A673 (cell line): ENCODE data around the gene USF2. TPM values are rescaled to one million over a fixed set of nuclear protein-coding genes. Genes with fewer than 3 reads are reported as not detected.

Source experiments
- BruUV-seq: library from RNA; stranded (reverse); fragments of 400-500 nt; replicated peaks from 2 replicates; lab custom pipeline; 2021; lab: Mats Ljungman, UMichigan
- CTCF ChIA-PET: fragments of 300-600 bp; sonication (Branson Sonifier 250); formaldehyde crosslinking; loops from one replicate; lab custom pipeline; 2022; ENCODE audit warnings: antibody characterized with exemption; lab: Charles Lee
- POLR2A ChIA-PET: fragments of 300-600 bp; sonication (Branson Sonifier 250); formaldehyde crosslinking; loops from one replicate; lab custom pipeline; 2022; ENCODE audit warnings: antibody characterized with exemption; ENCODE audit not compliant: low non-redundant PET; lab: Charles Lee
- DNase-seq: peaks from one replicate; pipeline ENCODE4 v3.0.0-alpha.2; 2015; ENCODE audit warnings: low spot score
- H3K27ac ChIP-seq: fragments of 200-600 bp; sonication (generic); 2 replicates; pipeline ENCODE4 v1.5.1; 2016; ENCODE audit warnings: mixed run types, low read depth, mild to moderate bottlenecking, mixed read lengths, antibody characterized with exemption, low read length; ENCODE audit not compliant: poor library complexity, severe bottlenecking
- H3K27me3 ChIP-seq: fragments of 200-600 bp; sonication (generic); replicated peaks from 2 replicates; pipeline ENCODE4 v1.6.1; 2017; ENCODE audit warnings: mixed run types, low read depth, mild to moderate bottlenecking, mixed read lengths, antibody characterized with exemption, low read length; ENCODE audit not compliant: insufficient read depth, poor library complexity
- H3K36me3 ChIP-seq: fragments of 200-600 bp; sonication (generic); 2 replicates; pipeline ENCODE4 v1.6.1; 2016; ENCODE audit warnings: mixed run types, mild to moderate bottlenecking, mixed read lengths, antibody characterized with exemption, low read length; ENCODE audit not compliant: insufficient read depth, poor library complexity, severe bottlenecking
- H3K4me1 ChIP-seq: fragments of 200-600 bp; sonication (generic); 2 replicates; pipeline ENCODE4 v1.6.1; 2017; ENCODE audit warnings: mixed run types, mild to moderate bottlenecking, mixed read lengths, antibody characterized with exemption, low read length; ENCODE audit not compliant: insufficient read depth, poor library complexity, severe bottlenecking
- H3K4me3 ChIP-seq: fragments of 200-600 bp; sonication (generic); 2 replicates; pipeline ENCODE4 v1.5.1; 2016; ENCODE audit warnings: low read depth, mixed run types, mild to moderate bottlenecking, mixed read lengths, low read length; ENCODE audit not compliant: poor library complexity, severe bottlenecking
- H3K9me3 ChIP-seq: fragments of 200-600 bp; sonication (generic); 2 replicates; pipeline ENCODE4 v1.6.1; 2016; ENCODE audit warnings: mixed run types, low read depth, mild to moderate bottlenecking, mixed read lengths, antibody characterized with exemption, low read length; ENCODE audit not compliant: poor library complexity, severe bottlenecking
- EZH2 ChIP-seq: fragments of 200-600 bp; sonication (generic); IDR thresholded peaks from 2 replicates; pipeline ENCODE4 v1.6.1; 2017; ENCODE audit warnings: borderline replicate concordance, low read depth, mild to moderate bottlenecking, mixed read lengths, antibody characterized with exemption, low read length; ENCODE audit not compliant: poor library complexity, severe bottlenecking
- intact Hi-C: fragments of 100-400 bp; cut with micrococcal nuclease; formaldehyde crosslinking; loops from one replicate; pipeline ENCODE4 v1.10.0; 2022; ENCODE audit not compliant: unreplicated experiment
- total RNA-seq: library from RNA; stranded (reverse); gene quantifications from 2 replicates; pipeline ENCODE4 v1.2.3, GENCODE V29; 2021
- TF ChIP-seq, protein P1 (sequence below): fragments of 300-800, 200-600 bp; sonication (generic); conservative IDR thresholded peaks from 2 replicates; pipeline ENCODE4 v1.5.1; 2017; ENCODE audit warnings: low read depth, mild to moderate bottlenecking, antibody characterized with exemption, low read length, moderate library complexity, mixed read lengths

USF2 gene
- total RNA-seq, 1 experiment from 2014 or later: 82.0 TPM

DNA sequence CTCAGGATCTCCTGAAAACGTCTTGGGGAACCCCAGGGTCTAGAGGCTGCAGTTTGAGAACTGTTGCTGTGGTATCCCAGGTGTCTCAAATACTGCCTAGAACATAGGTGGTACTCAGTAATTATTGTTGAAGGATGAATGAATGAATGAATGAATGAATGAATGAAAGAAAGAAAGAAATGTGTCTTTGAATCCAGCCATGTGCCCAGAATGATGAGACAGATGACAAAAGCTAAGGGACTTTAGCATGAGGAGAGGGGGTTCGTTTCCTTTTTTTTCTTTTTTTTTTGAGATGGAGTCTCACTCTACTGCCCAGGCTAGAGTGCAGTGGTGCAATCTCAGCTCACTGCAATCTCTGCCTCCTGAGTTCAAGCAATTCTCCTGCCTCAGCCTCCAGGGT, 12.2 kb upstream of the USF2 start:
- CTCF ChIA-PET: no interaction called here

DNA sequence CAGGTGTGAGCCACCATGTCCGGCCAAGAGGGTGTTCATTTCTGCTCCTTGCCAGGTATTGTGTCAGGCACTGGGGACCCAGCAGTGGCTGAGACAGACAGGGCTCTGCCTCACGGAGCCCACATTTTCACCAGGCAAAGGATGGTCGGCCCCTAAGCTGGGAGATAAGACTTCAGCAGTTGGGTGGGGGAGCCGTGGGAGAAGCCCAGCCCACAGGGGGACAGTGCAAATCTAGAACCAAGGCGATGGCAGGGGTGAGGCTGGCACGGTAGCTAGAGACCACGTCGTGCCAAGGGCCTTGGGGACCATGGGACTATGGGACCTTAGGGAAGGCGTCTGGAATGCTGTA, 11.7 kb upstream of the USF2 start:
- H3K36me3 ChIP-seq: no peaks in the 10 kb centered on the region
- ChIA-PET POLR2A (no interaction called here), CTCF (no interaction called here)
- intact Hi-C loops: no loop called here
- DNase-seq: no peak
- no peaks in the 10 kb centered on the region for H3K27me3 ChIP-seq
- no peaks in the 10 kb centered on the region for H3K4me1 ChIP-seq
- BruUV-seq: no TSS peak
- TF ChIP-seq EZH2: no peak
- TF ChIP-seq, protein P1, sequence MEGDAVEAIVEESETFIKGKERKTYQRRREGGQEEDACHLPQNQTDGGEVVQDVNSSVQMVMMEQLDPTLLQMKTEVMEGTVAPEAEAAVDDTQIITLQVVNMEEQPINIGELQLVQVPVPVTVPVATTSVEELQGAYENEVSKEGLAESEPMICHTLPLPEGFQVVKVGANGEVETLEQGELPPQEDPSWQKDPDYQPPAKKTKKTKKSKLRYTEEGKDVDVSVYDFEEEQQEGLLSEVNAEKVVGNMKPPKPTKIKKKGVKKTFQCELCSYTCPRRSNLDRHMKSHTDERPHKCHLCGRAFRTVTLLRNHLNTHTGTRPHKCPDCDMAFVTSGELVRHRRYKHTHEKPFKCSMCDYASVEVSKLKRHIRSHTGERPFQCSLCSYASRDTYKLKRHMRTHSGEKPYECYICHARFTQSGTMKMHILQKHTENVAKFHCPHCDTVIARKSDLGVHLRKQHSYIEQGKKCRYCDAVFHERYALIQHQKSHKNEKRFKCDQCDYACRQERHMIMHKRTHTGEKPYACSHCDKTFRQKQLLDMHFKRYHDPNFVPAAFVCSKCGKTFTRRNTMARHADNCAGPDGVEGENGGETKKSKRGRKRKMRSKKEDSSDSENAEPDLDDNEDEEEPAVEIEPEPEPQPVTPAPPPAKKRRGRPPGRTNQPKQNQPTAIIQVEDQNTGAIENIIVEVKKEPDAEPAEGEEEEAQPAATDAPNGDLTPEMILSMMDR: no peak
- H3K4me3 ChIP-seq: no peak overlapping the region
- no peak overlapping the region for H3K27ac ChIP-seq
- H3K9me3 ChIP-seq: no peaks in the 10 kb centered on the region

More for the DNA sequence above, 12.2 kb upstream of the USF2 start:
- Histone ChIP-seq H3K4me1 (no peaks in the 10 kb centered on the region), H3K27me3 (no peaks in the 10 kb centered on the region), H3K27ac (no peak overlapping the region), H3K9me3 (no peaks in the 10 kb centered on the region), H3K4me3 (no peak overlapping the region), H3K36me3 (no peaks in the 10 kb centered on the region)
- BruUV-seq: no TSS peak
- no peak for DNase-seq
- intact Hi-C loops: no loop called here
- TF ChIP-seq EZH2: no peak
- TF ChIP-seq, protein P1: no peak
- POLR2A ChIA-PET: no interaction called here

DNA sequence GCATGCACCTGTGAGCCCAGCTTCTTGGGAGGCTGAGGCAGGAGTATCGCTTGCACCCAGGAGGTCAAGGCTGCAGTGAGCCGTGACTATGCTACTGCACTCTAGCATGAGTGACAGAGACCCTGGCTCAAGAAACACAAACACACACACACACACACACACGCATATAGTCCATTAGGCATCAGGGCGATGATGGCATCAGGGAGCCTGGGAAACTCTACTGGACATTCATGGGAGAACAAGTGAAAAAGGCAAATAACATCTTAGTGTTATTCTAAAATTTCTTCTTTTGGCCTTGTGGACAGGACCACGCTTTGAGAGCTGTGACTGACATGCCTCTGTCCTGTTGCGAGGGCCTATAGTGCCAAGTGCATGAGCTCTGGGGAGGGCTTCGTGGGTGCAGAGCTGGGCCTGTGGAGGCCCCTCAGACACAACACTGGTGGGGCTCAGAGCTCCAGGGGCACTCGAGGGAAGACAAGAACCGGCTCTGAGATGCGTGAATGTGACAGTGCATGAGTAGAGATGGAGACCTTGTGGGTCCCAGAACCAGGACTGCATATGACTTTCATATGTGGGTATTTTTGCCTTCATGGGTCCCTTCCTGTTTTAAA, 8.0 kb upstream of the USF2 start:
- Histone ChIP-seq H3K36me3 (no peaks in the 10 kb centered on the region), H3K27me3 (no peaks in the 10 kb centered on the region), H3K4me3 (no peak overlapping the region), H3K4me1 (no peaks in the 10 kb centered on the region), H3K9me3 (no peaks in the 10 kb centered on the region), H3K27ac (no peak overlapping the region)
- no TSS peak for BruUV-seq
- ChIA-PET POLR2A (no interaction called here), CTCF (no interaction called here)
- DNase-seq: no peak
- intact Hi-C loops: no loop called here
- TF ChIP-seq, protein P1: no peak
- TF ChIP-seq EZH2: no peak
